Fibroblast of pulmonary artery (primary cell): ENCODE measurements around the gene CLDN19.
A peak's percentile ranks its signal among the peaks of the same experiment; 100 is the strongest.

Experiments used
- DNase-seq: peaks from one replicate; pipeline ENCODE4 v3.0.0-alpha.2; 2010; ENCODE audit warnings: low read depth
- H3K4me3 ChIP-seq: replicated peaks from 2 replicates; pipeline ENCODE4 v1.5.1; 2011; ENCODE audit warnings: low read depth, mild to moderate bottlenecking, control low read depth, low read length, moderate library complexity
- TF ChIP-seq, protein P1 (sequence below): IDR thresholded peaks from 2 replicates; pipeline ENCODE4 v1.5.1; 2011; ENCODE audit warnings: mild to moderate bottlenecking, control low read depth, low read length, inconsistent platforms; ENCODE audit errors: missing control alignments

The CLDN19 gene

DNA sequence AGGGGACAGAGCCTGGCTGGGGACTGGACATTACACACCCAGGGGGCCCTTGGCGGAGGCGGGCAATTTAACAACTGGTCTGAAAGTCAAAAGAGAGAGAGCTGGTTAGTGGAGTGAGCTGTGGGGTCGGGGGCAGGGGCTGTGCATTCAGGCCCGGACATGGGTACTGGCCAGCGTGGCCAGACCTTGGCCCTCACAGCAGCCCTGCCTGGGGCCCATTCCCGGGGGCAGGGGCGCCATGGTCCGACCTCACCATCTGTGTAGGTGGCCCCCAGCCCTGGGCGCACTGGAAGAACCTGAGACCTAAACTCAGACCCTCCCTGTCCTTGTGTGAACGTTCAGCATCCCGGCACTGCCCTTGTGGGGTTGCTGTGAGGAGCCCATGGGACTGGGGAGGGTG is 5.0 kb downstream of the CLDN19 start:
- DNase-seq, result no peak
- H3K4me3 ChIP-seq, result no peak overlapping the region
- TF ChIP-seq, protein P1, sequence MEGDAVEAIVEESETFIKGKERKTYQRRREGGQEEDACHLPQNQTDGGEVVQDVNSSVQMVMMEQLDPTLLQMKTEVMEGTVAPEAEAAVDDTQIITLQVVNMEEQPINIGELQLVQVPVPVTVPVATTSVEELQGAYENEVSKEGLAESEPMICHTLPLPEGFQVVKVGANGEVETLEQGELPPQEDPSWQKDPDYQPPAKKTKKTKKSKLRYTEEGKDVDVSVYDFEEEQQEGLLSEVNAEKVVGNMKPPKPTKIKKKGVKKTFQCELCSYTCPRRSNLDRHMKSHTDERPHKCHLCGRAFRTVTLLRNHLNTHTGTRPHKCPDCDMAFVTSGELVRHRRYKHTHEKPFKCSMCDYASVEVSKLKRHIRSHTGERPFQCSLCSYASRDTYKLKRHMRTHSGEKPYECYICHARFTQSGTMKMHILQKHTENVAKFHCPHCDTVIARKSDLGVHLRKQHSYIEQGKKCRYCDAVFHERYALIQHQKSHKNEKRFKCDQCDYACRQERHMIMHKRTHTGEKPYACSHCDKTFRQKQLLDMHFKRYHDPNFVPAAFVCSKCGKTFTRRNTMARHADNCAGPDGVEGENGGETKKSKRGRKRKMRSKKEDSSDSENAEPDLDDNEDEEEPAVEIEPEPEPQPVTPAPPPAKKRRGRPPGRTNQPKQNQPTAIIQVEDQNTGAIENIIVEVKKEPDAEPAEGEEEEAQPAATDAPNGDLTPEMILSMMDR, result no peak

GRCh38 chr1:42734201-42735035 is 5.6 kb downstream of the CLDN19 start:
- no peak for DNase-seq
- no peak overlapping the region for H3K4me3 ChIP-seq
- TF ChIP-seq, protein P1, result no peak

- TF ChIP-seq, protein P1, result no peak
- H3K4me3 ChIP-seq, result no peak overlapping the region
- no peak for DNase-seq
Observed at GRCh38 chr1:42733415-42734200, 6.4 kb downstream of the CLDN19 start.

DNA sequence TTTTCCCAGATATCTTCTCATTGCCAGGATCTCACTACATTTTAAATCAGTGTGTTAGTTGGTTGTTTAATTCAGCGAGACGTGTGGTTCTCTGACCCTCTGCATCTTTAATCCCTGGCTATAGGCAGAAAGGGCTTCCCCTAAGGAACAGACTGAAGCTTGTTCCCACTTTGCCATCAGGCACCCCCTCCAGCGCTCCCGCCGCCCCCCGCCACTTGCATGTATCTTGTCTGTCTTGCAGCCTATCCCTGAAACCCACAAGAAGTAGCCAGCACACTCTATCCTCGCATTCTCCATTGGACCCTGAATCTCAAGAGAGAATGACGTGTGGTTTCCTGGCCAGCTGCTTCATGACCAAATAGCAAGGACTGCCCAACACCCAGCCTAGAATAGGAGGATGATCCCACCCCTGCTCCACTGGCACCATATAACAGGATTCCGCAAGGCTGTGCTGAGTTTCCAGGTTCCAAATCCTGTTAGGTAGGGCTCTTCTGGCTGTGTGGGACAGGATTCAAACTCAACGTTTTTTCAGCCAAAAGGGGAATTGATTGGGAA is 7.8 kb downstream of the CLDN19 start:
- DNase-seq, result peak; percentile 11
- no peak overlapping the region for H3K4me3 ChIP-seq
- TF ChIP-seq, protein P1, result no peak

DNA sequence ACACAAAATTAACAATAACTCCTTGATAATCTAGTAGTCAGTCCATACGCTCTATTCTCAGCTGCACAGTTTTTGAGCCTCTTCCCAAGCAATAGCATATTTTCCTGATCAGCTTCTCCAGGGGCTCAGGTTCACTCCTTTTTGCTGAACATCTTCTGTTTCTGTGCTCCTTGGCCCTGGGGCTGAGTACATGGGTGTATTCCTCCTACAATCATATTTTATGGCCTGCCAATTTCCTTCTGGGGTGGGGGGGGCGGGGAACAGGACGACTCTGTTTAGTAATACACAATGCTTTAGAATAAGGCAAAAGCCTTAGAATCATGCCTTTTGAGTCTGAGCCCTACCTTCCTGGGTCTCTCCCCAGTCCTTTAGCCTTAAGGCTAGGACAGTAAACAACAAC is 8.5 kb downstream of the CLDN19 start:
- H3K4me3 ChIP-seq, result no peak overlapping the region
- TF ChIP-seq, protein P1, result no peak

GRCh38 chr1:42730988-42731387 is 9.0 kb downstream of the CLDN19 start:
- no peak overlapping the region for H3K4me3 ChIP-seq
- DNase-seq, result no peak
- TF ChIP-seq, protein P1, result no peak

More for the DNA sequence above, 8.5 kb downstream of the CLDN19 start:
- DNase-seq, result no peak
